Measurements from ENCODE around the gene SLC4A11.

DNA sequence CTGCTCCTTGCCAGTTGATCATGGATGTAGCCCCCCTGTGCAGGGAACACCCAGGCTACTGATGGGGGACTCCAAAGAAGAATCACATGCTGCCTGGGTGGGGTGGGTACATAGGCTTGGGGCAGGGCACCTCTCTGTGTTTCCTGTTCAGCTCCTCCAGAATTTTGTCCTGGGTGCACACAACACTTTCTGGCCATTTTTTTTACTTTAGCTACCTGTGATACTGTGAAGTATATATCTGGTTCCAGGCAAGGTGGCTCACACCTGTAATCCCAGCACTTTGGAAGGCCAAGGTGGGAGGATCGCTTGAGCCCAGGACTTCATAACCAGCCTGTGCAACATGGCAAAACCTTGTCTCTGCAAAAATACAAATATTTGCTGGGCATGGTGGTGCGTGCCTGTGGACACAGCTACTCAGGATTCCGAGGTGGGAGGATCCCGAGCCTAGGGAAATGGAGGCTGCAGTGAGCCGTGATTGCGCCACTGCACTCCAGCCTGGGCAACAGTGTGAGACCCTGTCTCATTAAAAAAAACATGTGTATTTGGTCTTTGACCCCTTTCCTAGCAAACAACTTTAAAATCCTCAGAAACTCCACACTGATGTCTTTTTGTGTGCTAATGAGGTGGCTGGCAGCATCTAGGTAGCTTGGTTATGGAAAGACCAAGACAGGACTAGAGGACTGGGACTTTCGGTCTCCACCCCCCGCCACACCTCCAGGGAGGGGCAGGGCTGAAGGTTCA lies 14.1 kb downstream of the SLC4A11 start:
- TF ChIP-seq, protein P1, sequence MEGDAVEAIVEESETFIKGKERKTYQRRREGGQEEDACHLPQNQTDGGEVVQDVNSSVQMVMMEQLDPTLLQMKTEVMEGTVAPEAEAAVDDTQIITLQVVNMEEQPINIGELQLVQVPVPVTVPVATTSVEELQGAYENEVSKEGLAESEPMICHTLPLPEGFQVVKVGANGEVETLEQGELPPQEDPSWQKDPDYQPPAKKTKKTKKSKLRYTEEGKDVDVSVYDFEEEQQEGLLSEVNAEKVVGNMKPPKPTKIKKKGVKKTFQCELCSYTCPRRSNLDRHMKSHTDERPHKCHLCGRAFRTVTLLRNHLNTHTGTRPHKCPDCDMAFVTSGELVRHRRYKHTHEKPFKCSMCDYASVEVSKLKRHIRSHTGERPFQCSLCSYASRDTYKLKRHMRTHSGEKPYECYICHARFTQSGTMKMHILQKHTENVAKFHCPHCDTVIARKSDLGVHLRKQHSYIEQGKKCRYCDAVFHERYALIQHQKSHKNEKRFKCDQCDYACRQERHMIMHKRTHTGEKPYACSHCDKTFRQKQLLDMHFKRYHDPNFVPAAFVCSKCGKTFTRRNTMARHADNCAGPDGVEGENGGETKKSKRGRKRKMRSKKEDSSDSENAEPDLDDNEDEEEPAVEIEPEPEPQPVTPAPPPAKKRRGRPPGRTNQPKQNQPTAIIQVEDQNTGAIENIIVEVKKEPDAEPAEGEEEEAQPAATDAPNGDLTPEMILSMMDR (IDR thresholded peaks at IDR 0.05): no peak
- no peak for TF ChIP-seq POLR2A (IDR thresholded peaks at IDR 0.05)
